ENCODE measurements around the gene GBP1.

Gene GBP1

GRCh38 chr1:89005286-89006151, 59.5 kb downstream of the GBP1 start:
- no peak for DNase-seq

All from activated gamma-delta T cell (primary cell).